Measurements from ENCODE around the gene ATP11B. TPM values are rescaled to one million over a fixed set of nuclear protein-coding genes. Genes with fewer than 3 reads are reported as not detected.

The ATP11B gene
- total RNA-seq, 1 donor, result 66.4 TPM

GRCh38 chr3:182765287-182765686 lies 28.0 kb upstream of the ATP11B start:
- TF ChIP-seq CTCF (IDR thresholded peaks at IDR 0.05; ENCODE audit: insufficient read depth, low read length), result no peak
- no peak overlapping the region for H3K4me3 ChIP-seq (ENCODE audit: low read depth, low read length)
- no peak for DNase-seq (ENCODE audit: low read depth)

GRCh38 chr3:182766099-182766498 lies 27.2 kb upstream of the ATP11B start:
- no peak for TF ChIP-seq CTCF (IDR thresholded peaks at IDR 0.05; ENCODE audit: insufficient read depth, low read length)
- H3K4me3 ChIP-seq (ENCODE audit: low read depth, low read length), result no peak overlapping the region
- DNase-seq (ENCODE audit: low read depth), result no peak

- no peak for TF ChIP-seq CTCF (IDR thresholded peaks at IDR 0.05; ENCODE audit: insufficient read depth, low read length)
- DNase-seq (ENCODE audit: low read depth), result no peak
- no peak overlapping the region for H3K4me3 ChIP-seq (ENCODE audit: low read depth, low read length)
Measured at GRCh38 chr3:182768413-182768812, 24.9 kb upstream of the ATP11B start.

GRCh38 chr3:182769673-182770072 lies 23.6 kb upstream of the ATP11B start:
- TF ChIP-seq CTCF (IDR thresholded peaks at IDR 0.05; ENCODE audit: insufficient read depth, low read length), result no peak
- no peak overlapping the region for H3K4me3 ChIP-seq (ENCODE audit: low read depth, low read length)
- no peak for DNase-seq (ENCODE audit: low read depth)

GRCh38 chr3:182782149-182782548 lies 11.2 kb upstream of the ATP11B start:
- DNase-seq (ENCODE audit: low read depth), result no peak
- TF ChIP-seq CTCF (IDR thresholded peaks at IDR 0.05; ENCODE audit: insufficient read depth, low read length), result no peak
- H3K4me3 ChIP-seq (ENCODE audit: low read depth, low read length), result no peak overlapping the region

- DNase-seq (ENCODE audit: low read depth), result no peak
- TF ChIP-seq CTCF (IDR thresholded peaks at IDR 0.05; ENCODE audit: insufficient read depth, low read length), result no peak
- H3K4me3 ChIP-seq (ENCODE audit: low read depth, low read length), result no peak overlapping the region
Measured at GRCh38 chr3:182783106-182783505, 10.2 kb upstream of the ATP11B start.

GRCh38 chr3:182784542-182784941 lies 8.8 kb upstream of the ATP11B start:
- no peak for DNase-seq (ENCODE audit: low read depth)
- H3K4me3 ChIP-seq (ENCODE audit: low read depth, low read length), result no peak overlapping the region
- no peak for TF ChIP-seq CTCF (IDR thresholded peaks at IDR 0.05; ENCODE audit: insufficient read depth, low read length)

Data from fibroblast of the aortic adventitia (primary cell).